ENCODE data around the gene ANKS3. TPM values are rescaled to one million over a fixed set of nuclear protein-coding genes. Genes with fewer than 3 reads are reported as not detected.
"Not testable (repeated sequence)": the region's sequence is repeated elsewhere in the genome, so short reads cannot be mapped to it uniquely, and the experiment has no call there.

ANKS3 gene
- total RNA-seq, 1 donor from 2014 or later, result 26.1 TPM

DNA sequence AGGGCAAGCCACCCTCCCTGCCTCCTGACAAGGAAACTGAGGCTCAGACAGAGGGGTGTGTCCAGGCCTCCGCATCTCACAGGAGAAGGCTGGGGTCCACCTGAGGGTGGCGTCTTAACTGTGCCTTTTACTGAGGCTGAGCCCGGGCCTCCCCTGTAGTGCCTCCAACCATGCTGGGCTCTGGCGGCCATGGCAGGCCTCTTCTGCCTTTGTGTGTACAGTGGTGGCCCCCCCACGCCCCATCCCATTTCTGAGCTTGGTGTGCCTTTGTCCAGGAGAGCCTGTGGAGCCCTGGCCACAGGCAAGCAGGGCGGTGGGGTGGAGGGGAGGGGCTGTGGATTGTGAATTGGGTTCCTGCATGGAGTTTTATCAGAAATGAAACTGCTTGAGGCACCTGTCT, 78.3 kb downstream of the ANKS3 start:
- DNase-seq (ENCODE audit: low spot score in 2 of 2) (no peak), FAIRE-seq (no peak)

DNA sequence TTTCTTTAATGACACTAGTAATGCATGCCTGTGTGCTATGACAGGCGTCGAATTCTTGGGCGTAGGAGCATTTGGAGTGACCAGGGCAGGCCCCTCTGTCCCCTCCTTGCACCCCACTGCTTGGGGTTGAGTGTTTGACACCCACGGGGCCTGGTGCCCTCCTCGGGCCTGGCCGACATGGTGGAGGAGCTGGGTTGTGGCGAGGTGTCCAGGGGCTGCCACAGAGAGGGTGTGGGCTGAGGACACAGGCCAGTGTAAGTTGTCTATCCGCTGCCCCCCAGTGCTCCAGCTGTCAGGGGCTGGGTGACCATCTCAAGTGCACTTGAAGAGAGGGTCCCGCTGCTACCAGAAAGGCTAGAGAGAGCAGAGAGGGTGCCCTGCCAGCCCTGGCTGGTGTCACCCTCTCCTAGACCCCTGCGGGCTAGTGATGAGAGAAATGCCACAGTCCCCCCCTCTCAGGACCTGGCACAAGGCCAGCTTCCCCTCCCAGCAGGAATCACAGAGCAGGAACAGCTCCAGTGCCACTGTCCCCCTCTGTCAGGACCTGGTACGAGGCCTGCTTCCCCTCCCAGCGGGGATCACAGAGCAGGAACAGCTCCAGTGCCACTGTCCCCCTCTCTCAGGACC, 79.0 kb downstream of the ANKS3 start:
- no peak for FAIRE-seq
- DNase-seq (ENCODE audit: low spot score in 2 of 2), result no peak

DNA sequence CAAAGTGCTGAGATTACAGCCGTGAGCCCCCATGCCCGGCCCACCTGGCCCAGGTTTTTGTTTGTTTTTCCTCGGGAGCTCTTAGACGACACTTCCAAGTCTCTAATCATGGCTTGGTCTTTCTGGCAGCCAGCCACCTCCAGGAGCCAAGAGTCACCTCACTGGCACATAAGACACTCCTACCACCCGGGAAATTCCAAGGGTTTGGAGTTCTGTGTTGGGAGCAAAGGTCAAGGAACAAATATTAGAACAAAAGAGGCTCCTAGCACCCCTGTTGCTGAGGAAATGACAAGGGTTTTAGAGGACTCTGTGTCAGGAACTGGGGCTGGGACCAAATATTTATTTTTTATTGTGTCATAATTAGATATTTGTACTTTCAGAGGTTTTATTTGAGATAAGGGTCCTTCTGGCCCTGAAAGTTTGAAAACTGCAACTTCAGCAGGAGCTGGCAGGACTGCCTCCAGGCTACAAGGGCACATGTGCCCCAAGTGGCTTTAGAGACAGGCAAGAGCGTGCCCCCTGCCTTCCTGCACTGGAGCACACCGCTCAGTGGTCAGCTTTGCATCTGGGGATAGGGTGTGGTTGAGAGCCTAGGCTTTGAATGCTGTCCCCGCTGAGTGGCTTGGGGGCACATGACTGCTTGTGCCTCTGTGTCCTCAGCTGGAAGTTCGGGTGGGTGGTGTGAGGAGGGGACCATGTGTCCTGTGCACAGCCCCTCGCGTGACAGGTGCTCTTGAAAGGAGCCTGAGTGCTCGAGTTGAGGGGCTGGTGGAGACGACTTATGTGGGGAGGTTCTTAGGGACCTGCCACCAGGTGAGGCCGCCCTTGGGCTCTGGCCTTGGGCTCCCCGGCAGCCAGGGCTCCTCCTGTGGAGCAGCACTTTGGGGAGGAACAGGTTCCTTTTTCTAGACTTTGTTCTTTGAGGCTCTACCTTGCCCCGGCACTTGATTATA, 79.8 kb downstream of the ANKS3 start:
- FAIRE-seq, result no peak
- no peak for DNase-seq (ENCODE audit: low spot score in 2 of 2)

DNA sequence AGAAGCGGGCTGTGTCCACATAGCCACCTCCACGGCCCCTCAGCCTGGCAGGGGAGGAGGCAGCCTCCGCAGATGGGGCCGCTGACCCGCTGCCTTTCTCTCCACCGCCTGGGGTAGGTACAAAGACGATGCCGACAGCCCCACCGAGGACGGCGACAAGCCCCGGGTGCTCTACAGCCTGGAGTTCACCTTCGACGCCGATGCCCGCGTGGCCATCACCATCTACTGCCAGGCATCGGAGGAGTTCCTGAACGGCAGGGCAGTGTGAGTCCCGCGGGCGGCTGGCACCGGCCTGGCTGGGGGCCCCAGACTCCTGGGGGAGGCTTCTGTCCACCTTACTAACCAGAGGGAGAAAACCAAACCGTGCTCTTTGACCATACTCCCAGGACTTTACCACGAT, 81.5 kb downstream of the ANKS3 start:
- DNase-seq (ENCODE audit: low spot score in 2 of 2), result no peak

DNA sequence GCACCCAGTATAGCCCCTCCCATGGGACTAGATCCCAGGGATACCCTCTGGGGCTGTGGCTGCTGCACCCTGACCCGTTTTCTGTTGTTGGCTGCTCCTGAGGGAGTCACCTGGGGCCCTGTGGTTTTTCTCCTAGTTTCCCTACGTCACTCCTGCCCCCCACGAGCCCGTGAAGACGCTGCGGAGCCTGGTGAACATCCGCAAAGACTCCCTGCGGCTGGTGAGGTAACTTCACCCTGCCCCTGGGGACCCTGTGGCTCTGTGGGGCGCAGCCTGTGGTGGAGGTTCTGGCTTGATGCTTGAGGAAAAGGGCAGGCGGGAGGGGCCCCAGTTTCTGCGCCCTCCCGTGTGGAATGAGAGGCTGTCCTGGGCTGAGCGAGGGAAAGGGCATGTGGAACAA, 82.2 kb downstream of the ANKS3 start:
- DNase-seq (ENCODE audit: low spot score in 2 of 2) (no peak), FAIRE-seq (no peak)

More for the DNA sequence above, 81.5 kb downstream of the ANKS3 start:
- FAIRE-seq, result no peak

DNA sequence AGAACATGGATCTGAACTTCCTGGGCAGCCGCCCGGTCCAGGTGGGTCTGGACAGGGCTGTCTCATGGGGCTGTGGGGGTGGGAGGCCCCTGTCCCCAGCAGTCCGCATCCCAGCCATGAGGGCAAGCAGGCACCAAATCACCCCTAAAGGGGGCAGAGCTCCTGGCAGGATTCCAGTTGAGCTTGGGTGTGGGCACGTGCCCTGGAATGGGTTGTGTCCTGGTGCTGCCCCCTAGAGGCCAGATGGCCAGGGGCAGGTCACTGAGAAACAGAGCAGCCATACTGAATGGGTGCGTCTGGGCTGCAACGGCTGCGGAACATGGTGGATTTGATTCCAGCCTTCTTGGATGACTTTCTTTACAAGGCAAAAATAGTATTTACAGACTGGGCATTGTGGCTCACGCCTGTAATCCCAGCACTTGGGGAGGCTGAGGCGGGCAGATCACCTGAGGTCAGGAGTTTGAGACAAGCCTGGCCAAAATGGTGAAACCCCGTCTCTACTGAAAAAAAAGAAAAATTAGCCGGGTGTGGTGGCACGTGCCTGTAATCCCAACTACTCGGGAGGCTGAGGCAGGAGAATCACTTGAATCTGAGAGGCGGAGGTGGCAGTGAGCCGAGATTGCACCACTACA, 83.5 kb downstream of the ANKS3 start:
- not testable (repeated sequence) for FAIRE-seq
- DNase-seq (ENCODE audit: low spot score in 2 of 2), result peak in 1 of 2 donors; percentile 68

DNA sequence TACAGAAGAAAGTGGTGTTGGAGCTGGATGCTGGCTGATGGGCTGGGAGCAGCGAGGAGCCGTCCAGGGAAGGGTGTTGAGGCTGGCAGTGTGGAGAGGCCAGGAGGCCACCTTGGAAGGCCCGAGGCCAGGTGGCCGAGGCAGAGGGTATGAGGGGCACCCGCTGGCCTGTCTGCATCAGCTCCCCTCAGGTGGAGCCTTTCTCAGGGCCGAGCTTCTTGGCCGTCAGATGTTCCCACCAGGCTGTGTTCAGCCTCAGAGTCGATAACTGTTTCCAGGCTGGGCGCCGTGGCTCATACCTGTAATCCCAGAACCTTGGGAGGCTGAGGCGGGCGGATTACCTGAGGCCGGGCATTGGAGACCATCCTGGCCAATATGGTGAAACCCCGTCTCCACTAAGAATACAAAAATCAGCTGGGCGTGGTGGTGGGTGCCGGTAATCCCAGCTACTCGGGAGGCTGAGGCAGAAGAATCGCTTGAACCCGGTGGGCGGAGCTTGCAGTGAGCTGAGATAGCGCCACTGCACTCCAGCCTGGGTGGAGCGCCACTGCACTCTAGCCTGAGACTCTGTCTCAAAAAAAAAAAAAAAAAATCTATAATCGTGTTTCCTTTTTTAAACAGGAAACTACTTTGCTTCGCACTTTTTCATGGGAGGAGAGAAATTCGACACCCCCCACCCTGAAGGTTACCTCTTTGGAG, 84.2 kb downstream of the ANKS3 start:
- no peak for DNase-seq (ENCODE audit: low spot score in 2 of 2)
- no peak for FAIRE-seq

DNA sequence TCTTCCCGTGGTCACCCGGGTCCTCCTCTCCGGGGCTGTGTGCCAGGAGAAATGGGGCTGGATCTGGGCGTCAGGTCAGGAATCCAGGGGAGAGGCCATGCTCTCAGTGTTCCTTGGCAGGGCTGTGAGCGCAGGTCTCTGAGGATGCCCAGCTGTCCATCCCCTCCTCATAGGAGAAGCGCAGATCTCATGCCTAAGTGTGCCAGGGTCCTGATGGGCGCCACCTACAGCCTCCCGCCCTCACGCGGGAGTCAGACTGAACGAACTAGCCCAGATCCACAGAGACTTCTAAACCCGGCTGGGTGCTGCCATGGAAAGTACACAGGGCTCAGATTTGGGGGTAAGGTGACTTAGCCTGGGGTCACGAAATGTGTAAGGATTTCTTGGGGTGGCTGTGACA, 85.2 kb downstream of the ANKS3 start:
- FAIRE-seq (no peak), DNase-seq (ENCODE audit: low spot score in 2 of 2) (no peak)

DNA sequence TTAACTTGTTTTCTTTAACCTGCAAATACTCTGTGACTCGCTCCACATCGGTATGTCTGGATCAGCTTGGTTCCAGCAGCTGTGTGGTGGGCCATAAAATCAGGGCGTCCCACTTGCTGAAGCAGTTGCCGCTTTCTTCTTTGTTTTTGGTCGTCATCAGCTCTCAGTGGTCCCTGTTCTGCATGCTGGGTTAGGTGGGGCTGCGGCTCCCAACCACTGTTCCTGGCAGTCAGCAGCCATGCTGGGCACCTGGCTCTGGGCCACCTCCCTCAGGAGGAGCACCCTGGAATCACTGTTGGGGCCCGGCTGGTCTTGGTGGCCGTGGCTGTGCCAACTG, 86.5 kb downstream of the ANKS3 start:
- FAIRE-seq, result no peak
- no peak for DNase-seq (ENCODE audit: low spot score in 2 of 2)

DNA sequence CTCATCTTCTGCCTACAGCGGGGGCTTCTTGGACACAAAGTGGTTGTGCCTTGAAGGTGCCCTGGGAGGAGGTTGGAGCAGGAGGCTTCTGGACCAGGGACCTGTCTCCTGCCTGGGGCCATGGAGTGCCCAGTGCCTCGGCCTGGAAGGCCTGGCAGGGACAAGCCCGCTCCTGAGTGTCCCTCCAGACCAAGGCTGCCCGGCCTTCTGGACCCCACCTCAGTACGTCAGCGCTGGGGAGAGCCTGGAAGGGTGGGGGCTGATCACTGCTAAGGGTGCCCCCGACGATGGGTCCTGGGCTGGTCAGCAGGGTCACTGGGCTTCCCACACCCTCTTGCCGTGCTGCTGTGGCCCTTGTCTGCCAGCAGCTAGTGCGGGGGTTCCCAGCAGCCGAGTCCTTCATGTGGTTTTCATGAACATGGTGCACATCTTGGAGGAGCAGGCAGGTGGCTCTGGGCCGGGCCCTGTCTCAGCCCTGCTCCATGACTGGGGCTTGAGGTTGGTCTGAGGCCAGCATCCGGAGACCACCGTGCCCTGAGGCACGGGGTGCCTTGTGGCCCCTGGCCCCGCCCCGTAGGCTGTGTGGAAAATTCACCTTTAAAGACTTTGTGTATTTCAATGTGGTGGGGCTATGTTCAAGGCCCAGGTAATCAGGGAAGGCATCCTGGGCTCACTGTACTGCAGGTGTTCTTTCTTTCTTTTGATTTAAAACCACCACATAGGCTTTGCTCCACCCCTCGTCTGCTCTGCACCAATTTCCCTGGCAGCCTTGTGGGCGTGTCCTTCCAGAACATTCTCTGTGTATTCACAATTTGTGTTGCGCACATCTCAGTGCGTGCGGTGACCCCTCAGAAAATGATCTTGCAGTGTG, 87.1 kb downstream of the ANKS3 start:
- no peak for FAIRE-seq
- no peak for DNase-seq (ENCODE audit: low spot score in 2 of 2)

Small RNAs within 50 kb of the gene (small RNA-seq; reads per million reads assigned to genes)
- gene MIR6769A (not detected), gene RF00017 (not detected)

Other genes starting within 250 kb of the ANKS3 start
- gene CDIP1, start 195.5 kb downstream of the ANKS3 start, total RNA-seq, result 9.8 TPM
- 0.41 TPM for gene C16orf96, start 177.9 kb downstream of the ANKS3 start, total RNA-seq
- 1.6 TPM for gene UBALD1, start 119.4 kb downstream of the ANKS3 start, total RNA-seq
- 33.4 TPM for gene MGRN1, start 109.4 kb downstream of the ANKS3 start, total RNA-seq
- 34.6 TPM for gene NUDT16L1, start 40.7 kb downstream of the ANKS3 start, total RNA-seq
- 1.2 TPM for gene DNAAF8, start 266 bp upstream of the ANKS3 start, total RNA-seq
- gene ZNF500, start 32.9 kb upstream of the ANKS3 start, total RNA-seq, result 7.7 TPM
- not detected for gene SEPTIN12, start 54.1 kb upstream of the ANKS3 start, total RNA-seq
- gene SMIM22, start 61.1 kb upstream of the ANKS3 start, total RNA-seq, result not detected
- gene ROGDI, start 68.4 kb upstream of the ANKS3 start, total RNA-seq, result 45.7 TPM
- gene GLYR1, start 113.0 kb upstream of the ANKS3 start, total RNA-seq, result 66.4 TPM
- 12.2 TPM for gene UBN1, start 113.2 kb upstream of the ANKS3 start, total RNA-seq
- 0.82 TPM for gene PPL, start 202.9 kb upstream of the ANKS3 start, total RNA-seq
- 0.41 TPM for gene SEC14L5, start 224.1 kb upstream of the ANKS3 start, total RNA-seq